Right atrium auricular region (tissue), 2 donors: ENCODE data around the gene HPGD. TPM values are rescaled to one million over a fixed set of nuclear protein-coding genes. Genes with fewer than 3 reads are reported as not detected.

Source experiments
- DNase-seq: peaks from one replicate; pipeline ENCODE4 v3.0.0-alpha.2; 2019; ENCODE audit warnings: low spot score
- H3K27ac ChIP-seq, 2 donors: fragments of 200-600 bp; sonication (generic); 1 replicate in 1 of 2; 2 replicates in 1 of 2; pipeline ENCODE4 v1.5.1; 2016 to 2019
- H3K27me3 ChIP-seq, 2 donors: fragments of 200-600 bp; sonication (generic); one replicate each; pipeline versions ENCODE4 v1.5.1 to v1.6.0; 2017 to 2019
- H3K36me3 ChIP-seq: fragments of 200-600 bp; sonication (generic); one replicate; pipeline ENCODE4 v1.5.1; 2016
- H3K4me1 ChIP-seq, 2 donors: fragments of 200-600 bp; sonication (generic); one replicate each; pipeline versions ENCODE4 v1.5.1 to v1.6.0; 2017 to 2019
- H3K4me3 ChIP-seq, 2 donors: fragments of 200-600 bp; sonication (generic); 1 replicate in 1 of 2; 2 replicates in 1 of 2; pipeline ENCODE4 v1.5.1; 2017 to 2019; ENCODE audit warnings: mild to moderate bottlenecking in 1 of 2, moderate library complexity in 1 of 2
- H3K9me3 ChIP-seq, 2 donors: fragments of 200-600 bp; sonication (generic); one replicate each; pipeline ENCODE4 v1.5.1; 2019
- total RNA-seq, 2 donors: library from RNA; depleted of rRNA; stranded (reverse); fragments of >200 nt; gene quantifications; one replicate each; pipeline ENCODE4 v1.1.0, GENCODE V29; 2016
- TF ChIP-seq, protein P1 (sequence below), 2 donors: fragments of 200-600 bp; sonication (generic); IDR thresholded peaks; one replicate each; pipeline ENCODE4 v1.5.1; 2019; ENCODE audit warnings: antibody characterized with exemption in 2 of 2

The HPGD gene
- total RNA-seq, 2 donors from 2014 or later: 1.4 to 3.1 TPM

DNA sequence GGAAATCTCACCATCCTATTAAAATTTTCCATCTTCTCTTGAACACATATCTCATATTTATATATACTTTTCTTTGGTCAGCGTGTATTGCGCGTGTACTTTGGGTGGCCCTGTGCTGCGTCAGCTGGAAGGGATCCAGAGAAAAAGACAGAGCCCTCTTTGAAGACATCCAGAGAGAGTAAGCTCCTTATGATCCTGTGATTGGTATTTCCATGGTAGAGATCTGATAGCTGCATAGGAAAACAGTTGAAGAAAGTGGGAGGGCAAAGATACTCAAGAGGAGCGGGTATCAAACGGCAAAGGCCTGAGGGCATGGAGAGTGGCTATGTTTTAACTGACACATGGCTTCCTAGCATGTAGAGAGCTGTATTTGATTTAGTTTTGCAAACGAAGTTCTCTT, 4.4 kb upstream of the HPGD start:
- TF ChIP-seq, protein P1, sequence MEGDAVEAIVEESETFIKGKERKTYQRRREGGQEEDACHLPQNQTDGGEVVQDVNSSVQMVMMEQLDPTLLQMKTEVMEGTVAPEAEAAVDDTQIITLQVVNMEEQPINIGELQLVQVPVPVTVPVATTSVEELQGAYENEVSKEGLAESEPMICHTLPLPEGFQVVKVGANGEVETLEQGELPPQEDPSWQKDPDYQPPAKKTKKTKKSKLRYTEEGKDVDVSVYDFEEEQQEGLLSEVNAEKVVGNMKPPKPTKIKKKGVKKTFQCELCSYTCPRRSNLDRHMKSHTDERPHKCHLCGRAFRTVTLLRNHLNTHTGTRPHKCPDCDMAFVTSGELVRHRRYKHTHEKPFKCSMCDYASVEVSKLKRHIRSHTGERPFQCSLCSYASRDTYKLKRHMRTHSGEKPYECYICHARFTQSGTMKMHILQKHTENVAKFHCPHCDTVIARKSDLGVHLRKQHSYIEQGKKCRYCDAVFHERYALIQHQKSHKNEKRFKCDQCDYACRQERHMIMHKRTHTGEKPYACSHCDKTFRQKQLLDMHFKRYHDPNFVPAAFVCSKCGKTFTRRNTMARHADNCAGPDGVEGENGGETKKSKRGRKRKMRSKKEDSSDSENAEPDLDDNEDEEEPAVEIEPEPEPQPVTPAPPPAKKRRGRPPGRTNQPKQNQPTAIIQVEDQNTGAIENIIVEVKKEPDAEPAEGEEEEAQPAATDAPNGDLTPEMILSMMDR (IDR thresholded peaks at IDR 0.05): no peak
- DNase-seq: no peak
- no peaks in the 10 kb centered on the region for H3K36me3 ChIP-seq
- no peak overlapping the region for H3K4me3 ChIP-seq
- H3K4me1 ChIP-seq: peaks cover 0 to 5% of the 10 kb centered on the region in 2 donors
- no peak overlapping the region for H3K27ac ChIP-seq
- H3K27me3 ChIP-seq: no peaks in the 10 kb centered on the region
- no peaks in the 10 kb centered on the region for H3K9me3 ChIP-seq

DNA sequence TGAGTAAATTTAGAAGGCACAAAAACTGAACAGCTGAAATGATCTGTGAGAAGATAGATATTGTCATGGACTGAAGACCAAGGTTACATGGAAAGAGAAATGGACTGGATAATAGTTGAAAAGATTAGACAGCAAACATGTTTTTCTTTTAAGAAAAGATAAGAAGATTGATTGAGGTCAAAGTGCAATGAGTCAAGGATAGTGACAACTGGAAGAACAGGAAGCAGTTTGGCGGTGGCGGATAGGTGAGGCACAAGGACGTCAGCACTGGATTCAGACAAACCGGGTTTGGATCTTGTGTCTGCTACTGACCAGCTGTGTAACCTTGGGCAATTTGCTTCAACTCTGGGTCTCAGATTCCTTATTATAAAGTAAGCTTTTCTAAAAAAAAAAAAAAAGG, 2.0 kb upstream of the HPGD start:
- DNase-seq: no peak
- Histone ChIP-seq H3K27ac (no peak overlapping the region), H3K4me3 (no peak overlapping the region), H3K4me1 (peaks cover 0 to 9% of the 10 kb centered on the region in 2 donors), H3K36me3 (no peaks in the 10 kb centered on the region), H3K27me3 (no peaks in the 10 kb centered on the region), H3K9me3 (no peaks in the 10 kb centered on the region)
- TF ChIP-seq, protein P1 (IDR thresholded peaks at IDR 0.05): no peak

DNA sequence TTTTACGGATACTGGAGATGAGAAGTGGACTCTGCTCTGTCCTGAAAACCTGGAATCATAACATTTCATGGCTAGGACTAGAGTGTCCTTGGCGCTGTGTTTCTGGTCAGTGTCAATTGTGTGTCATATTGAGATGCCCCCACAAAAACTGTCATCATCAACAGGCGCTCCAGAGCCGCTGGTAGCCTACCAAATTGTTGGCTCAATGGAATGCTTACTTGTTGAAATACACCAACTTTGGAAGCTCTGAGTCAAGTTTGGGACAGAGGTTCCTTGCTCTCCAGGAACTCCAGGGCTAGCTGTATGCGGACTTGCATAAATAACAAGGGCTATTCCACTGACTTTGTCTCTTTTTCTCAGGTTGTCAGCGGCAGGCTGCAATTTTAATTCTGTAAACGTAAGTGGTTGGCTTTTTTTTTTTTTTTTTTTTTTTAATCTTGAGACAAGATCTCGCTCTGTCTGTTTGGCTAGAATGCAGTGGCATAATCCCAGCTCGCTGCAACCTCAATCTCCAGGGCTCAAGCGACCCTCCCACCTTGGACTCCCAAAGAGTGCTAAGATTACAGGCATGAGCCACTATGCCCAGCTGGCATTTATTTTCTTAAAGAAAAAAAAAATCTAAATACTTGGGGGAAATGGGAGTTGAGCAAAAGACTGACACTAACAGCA, 871 bp upstream of the HPGD start:
- DNase-seq: no peak
- no peaks in the 10 kb centered on the region for H3K9me3 ChIP-seq
- H3K27ac ChIP-seq: no peak overlapping the region
- H3K27me3 ChIP-seq: no peaks in the 10 kb centered on the region
- TF ChIP-seq, protein P1 (IDR thresholded peaks at IDR 0.05): no peak
- peaks cover 0 to 9% of the 10 kb centered on the region in 2 donors for H3K4me1 ChIP-seq
- peak overlapping the region; percentile 47 to 58 for H3K4me3 ChIP-seq
- H3K36me3 ChIP-seq: no peaks in the 10 kb centered on the region

DNA sequence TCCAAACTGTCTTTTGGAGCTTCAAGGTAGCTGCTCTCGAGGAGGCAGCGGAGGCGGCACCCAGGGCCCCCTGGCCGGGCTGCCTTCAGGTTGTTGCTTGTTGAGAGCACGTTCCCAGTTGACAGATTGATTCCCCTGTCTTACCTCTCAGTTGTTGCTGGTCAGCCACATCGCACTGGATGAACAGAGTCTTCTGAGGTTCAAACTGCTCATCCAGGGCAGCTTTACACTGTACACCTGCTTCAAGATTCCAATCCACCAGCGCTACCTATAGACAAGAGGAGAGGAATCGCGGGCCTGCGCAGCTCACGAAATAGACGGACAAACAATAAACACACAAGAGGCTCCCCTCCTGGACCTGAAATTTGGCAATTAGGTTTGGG, 497 bp downstream of the HPGD start:
- H3K4me1 ChIP-seq: peaks cover 0 to 9% of the 10 kb centered on the region in 2 donors
- no peaks in the 10 kb centered on the region for H3K36me3 ChIP-seq
- no peaks in the 10 kb centered on the region for H3K9me3 ChIP-seq
- TF ChIP-seq, protein P1 (IDR thresholded peaks at IDR 0.05): no peak
- H3K4me3 ChIP-seq: peak overlapping the region; percentile 47 to 58
- no peak for DNase-seq
- H3K27me3 ChIP-seq: no peaks in the 10 kb centered on the region
- H3K27ac ChIP-seq: no peak overlapping the region

DNA sequence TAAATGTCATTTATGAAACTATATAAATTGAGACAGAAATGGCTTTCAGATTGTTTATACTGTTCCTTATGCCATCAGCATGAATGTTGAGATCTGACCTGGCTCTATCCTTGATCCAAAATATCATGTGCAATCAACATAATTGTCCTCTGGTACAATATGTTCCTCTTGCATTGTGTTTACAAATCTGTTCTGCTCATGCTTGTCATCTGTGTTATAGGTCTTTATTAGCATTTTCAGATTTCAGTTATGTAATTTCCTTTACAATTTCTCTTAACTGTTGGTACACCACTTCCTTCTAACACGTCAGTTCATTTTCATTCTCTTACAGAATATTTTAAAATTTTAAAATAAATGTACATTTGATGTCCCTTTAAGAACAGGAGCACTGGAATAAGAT, 1.6 kb downstream of the HPGD start:
- Histone ChIP-seq H3K27me3 (no peaks in the 10 kb centered on the region), H3K36me3 (no peaks in the 10 kb centered on the region), H3K4me3 (no peak overlapping the region), H3K9me3 (no peaks in the 10 kb centered on the region), H3K27ac (no peak overlapping the region), H3K4me1 (peaks cover 0 to 9% of the 10 kb centered on the region in 2 donors)
- TF ChIP-seq, protein P1 (IDR thresholded peaks at IDR 0.05): no peak
- DNase-seq: no peak
